Hematopoietic multipotent progenitor cell treated with erythropoietin and hydrocortisone succinate and interleukin-3 and kit ligand, for 15 days (in vitro differentiated cells): ENCODE measurements around the gene SLC2A13.

Experiments
- DNase-seq: peaks from one replicate; pipeline ENCODE4 v3.0.0-alpha.2; 2015; ENCODE audit warnings: low spot score

The SLC2A13 gene

GRCh38 chr12:39993268-39993667, 112.6 kb downstream of the SLC2A13 start:
- no peak for DNase-seq

- peak; percentile 22 for DNase-seq
Observed at GRCh38 chr12:39990122-39991101, 115.5 kb downstream of the SLC2A13 start.

- DNase-seq = no peak
Observed at GRCh38 chr12:39989501-39989900, 116.4 kb downstream of the SLC2A13 start.

GRCh38 chr12:39988574-39988973, 117.3 kb downstream of the SLC2A13 start:
- DNase-seq = no peak

GRCh38 chr12:39986674-39987073, 119.2 kb downstream of the SLC2A13 start:
- no peak for DNase-seq

GRCh38 chr12:39984670-39985069, 121.2 kb downstream of the SLC2A13 start:
- no peak for DNase-seq

- no peak for DNase-seq
Observed at GRCh38 chr12:39975374-39975918, 130.4 kb downstream of the SLC2A13 start.

- no peak for DNase-seq
Observed at GRCh38 chr12:39972119-39972518, 133.8 kb downstream of the SLC2A13 start.

GRCh38 chr12:39971348-39971747, 134.5 kb downstream of the SLC2A13 start:
- no peak for DNase-seq

- DNase-seq = no peak
Observed at GRCh38 chr12:39966721-39967120, 139.2 kb downstream of the SLC2A13 start.

GRCh38 chr12:39966256-39966655, 139.6 kb downstream of the SLC2A13 start:
- DNase-seq = no peak

- no peak for DNase-seq
Observed at GRCh38 chr12:39959467-39959866, 146.4 kb downstream of the SLC2A13 start.

GRCh38 chr12:39959031-39959430, 146.8 kb downstream of the SLC2A13 start:
- no peak for DNase-seq

- DNase-seq = no peak
Observed at GRCh38 chr12:39958377-39958776, 147.5 kb downstream of the SLC2A13 start.

- no peak for DNase-seq
Observed at GRCh38 chr12:39956725-39957124, 149.2 kb downstream of the SLC2A13 start.

- DNase-seq = no peak
Observed at GRCh38 chr12:39946361-39947280, 159.3 kb downstream of the SLC2A13 start.

- DNase-seq = no peak
Observed at GRCh38 chr12:39937119-39937518, 168.8 kb downstream of the SLC2A13 start.

GRCh38 chr12:39935839-39936238, 170.0 kb downstream of the SLC2A13 start:
- no peak for DNase-seq

- DNase-seq = no peak
Observed at GRCh38 chr12:39935275-39935674, 170.6 kb downstream of the SLC2A13 start.

- no peak for DNase-seq
Observed at GRCh38 chr12:39931857-39932256, 174.0 kb downstream of the SLC2A13 start.

- DNase-seq = no peak
Observed at GRCh38 chr12:39931231-39931630, 174.7 kb downstream of the SLC2A13 start.

GRCh38 chr12:39930101-39930500, 175.8 kb downstream of the SLC2A13 start:
- DNase-seq = no peak
